Neural cell (in vitro differentiated cells): ENCODE results near the gene RIPPLY2.

Experiments
- EZH2 ChIP-seq: fragments of 200-600, 300-800 bp; shearing (Covaris generic), sonication (generic); IDR thresholded peaks from 2 replicates; pipeline ENCODE4 v1.6.1; 2014; ENCODE audit warnings: antibody characterized with exemption, low read length, borderline replicate concordance, mild to moderate bottlenecking; ENCODE audit not compliant: insufficient read depth, poor library complexity, severe bottlenecking
- POLR2AphosphoS5 ChIP-seq: IDR thresholded peaks from 2 replicates; pipeline ENCODE4 v1.6.1; 2012
- SMC3 ChIP-seq: fragments of 450-650 bp; conservative IDR thresholded peaks from 2 replicates; pipeline ENCODE4 v1.6.1; 2014; ENCODE audit warnings: antibody characterized with exemption, mild to moderate bottlenecking, moderate library complexity; ENCODE audit not compliant: poor library complexity
- TF ChIP-seq, protein P1 (sequence below): fragments of 450-650 bp; IDR thresholded peaks from 2 replicates; pipeline ENCODE4 v1.5.1; 2014; ENCODE audit warnings: antibody characterized with exemption, mild to moderate bottlenecking, moderate library complexity; ENCODE audit not compliant: poor library complexity, severe bottlenecking
- TF ChIP-seq, protein P2 (sequence below): IDR thresholded peaks from 2 replicates; pipeline ENCODE4 v1.6.1; 2012; ENCODE audit warnings: borderline replicate concordance

DNA sequence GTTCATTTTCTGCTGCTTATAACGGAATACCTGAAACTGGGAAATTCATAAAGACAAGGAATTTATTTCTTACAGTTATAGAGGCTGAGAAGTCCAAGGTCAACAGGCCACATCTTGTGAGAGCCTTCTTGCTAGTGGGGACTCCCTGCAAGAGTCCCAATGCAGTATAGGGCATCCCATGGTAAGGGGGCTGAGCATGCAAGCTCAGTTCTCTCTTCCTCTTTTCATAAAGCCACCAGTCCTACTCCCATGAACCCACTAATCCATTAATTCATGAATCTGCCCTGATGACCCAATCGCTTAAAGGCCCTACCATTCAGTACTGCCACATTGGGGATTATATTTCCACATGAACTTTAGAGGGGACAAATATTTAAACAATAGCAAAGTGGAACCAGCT lies 32.8 kb downstream of the RIPPLY2 start:
- TF ChIP-seq, protein P1, sequence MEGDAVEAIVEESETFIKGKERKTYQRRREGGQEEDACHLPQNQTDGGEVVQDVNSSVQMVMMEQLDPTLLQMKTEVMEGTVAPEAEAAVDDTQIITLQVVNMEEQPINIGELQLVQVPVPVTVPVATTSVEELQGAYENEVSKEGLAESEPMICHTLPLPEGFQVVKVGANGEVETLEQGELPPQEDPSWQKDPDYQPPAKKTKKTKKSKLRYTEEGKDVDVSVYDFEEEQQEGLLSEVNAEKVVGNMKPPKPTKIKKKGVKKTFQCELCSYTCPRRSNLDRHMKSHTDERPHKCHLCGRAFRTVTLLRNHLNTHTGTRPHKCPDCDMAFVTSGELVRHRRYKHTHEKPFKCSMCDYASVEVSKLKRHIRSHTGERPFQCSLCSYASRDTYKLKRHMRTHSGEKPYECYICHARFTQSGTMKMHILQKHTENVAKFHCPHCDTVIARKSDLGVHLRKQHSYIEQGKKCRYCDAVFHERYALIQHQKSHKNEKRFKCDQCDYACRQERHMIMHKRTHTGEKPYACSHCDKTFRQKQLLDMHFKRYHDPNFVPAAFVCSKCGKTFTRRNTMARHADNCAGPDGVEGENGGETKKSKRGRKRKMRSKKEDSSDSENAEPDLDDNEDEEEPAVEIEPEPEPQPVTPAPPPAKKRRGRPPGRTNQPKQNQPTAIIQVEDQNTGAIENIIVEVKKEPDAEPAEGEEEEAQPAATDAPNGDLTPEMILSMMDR = no peak
- TF ChIP-seq SMC3 (no peak), POLR2AphosphoS5 (no peak), EZH2 (no peak)
- TF ChIP-seq, protein P2, sequence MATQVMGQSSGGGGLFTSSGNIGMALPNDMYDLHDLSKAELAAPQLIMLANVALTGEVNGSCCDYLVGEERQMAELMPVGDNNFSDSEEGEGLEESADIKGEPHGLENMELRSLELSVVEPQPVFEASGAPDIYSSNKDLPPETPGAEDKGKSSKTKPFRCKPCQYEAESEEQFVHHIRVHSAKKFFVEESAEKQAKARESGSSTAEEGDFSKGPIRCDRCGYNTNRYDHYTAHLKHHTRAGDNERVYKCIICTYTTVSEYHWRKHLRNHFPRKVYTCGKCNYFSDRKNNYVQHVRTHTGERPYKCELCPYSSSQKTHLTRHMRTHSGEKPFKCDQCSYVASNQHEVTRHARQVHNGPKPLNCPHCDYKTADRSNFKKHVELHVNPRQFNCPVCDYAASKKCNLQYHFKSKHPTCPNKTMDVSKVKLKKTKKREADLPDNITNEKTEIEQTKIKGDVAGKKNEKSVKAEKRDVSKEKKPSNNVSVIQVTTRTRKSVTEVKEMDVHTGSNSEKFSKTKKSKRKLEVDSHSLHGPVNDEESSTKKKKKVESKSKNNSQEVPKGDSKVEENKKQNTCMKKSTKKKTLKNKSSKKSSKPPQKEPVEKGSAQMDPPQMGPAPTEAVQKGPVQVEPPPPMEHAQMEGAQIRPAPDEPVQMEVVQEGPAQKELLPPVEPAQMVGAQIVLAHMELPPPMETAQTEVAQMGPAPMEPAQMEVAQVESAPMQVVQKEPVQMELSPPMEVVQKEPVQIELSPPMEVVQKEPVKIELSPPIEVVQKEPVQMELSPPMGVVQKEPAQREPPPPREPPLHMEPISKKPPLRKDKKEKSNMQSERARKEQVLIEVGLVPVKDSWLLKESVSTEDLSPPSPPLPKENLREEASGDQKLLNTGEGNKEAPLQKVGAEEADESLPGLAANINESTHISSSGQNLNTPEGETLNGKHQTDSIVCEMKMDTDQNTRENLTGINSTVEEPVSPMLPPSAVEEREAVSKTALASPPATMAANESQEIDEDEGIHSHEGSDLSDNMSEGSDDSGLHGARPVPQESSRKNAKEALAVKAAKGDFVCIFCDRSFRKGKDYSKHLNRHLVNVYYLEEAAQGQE = no peak
